Left hindlimb (tissue), 1 donor: Measurements from ENCODE around the gene PNMA6E.
A peak's percentile ranks its signal among the peaks of the same experiment; 100 is the strongest.

Experiments used
- DNase-seq: peaks from one replicate; pipeline ENCODE4 v3.0.0-alpha.2; 2018

Gene PNMA6E

DNA sequence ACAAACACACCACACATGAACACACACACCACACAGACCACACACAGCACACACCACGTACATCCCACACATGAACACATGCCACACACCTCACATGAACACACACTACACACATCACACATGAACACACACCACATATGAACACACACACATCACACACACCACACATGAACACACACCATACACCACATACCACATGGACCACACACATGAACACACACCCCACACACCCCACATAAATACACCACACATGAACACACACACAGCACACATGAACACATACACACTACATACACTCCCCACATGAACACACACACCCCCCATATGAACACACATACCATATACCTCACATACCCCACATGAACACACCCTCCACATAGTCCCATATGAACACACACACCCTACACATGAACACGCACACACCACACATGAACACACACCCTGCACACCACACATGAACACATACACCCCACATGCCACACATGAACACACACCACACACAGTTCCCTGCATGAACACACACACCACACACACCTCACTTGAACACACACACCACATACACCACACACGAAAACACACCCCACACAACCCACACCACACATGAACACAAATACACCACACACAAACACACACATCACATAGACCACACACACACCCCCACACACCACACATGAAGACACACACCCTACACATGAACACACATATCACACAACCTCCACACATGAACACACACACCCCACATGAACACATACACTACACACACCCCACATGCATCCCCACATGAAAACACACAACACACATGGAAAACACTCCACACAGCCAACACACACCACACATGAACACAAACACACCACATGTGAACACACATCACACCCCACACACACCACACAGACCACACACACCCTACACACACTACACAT, 18.3 kb downstream of the PNMA6E start:
- DNase-seq: no peak

DNA sequence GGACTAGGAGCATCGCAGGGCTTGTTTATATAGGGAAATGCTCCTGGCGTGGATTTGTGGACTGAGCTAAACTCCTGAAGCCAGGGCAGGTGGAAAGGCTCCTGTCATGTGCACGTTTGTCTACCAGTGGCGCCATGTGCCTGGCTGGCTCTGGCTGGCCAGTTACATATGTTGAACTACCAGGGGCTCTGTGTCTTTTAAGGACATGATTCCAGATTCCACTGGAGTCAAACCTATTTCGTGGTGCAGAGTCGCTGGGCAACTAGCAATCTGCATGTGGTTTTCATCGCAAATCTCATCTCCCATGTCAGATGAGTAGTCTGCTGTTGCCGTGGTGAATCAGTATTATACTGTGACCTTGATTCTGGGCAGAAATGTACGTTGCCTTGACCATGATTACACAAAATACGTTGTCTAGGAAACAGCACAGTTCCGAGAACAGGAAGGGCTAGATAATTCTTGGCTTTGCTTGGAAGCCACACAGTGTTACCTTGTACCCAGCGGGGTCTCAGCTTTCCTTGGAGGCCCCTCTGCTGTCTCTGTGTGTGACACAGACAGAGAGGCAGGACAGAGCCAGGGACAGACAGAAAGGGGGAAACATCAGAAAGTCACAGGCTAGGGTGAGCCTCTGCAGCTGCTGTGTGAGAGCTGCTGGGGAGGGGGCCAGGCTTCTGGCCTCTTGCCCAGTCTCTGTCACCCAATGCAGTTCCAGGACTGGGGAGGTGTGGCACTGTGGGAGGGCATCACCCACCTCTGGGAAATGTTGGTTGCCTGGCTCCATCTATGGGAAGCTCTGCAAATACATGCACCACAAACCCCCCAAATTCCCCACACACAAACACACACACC, 19.2 kb downstream of the PNMA6E start:
- peak; percentile 86 for DNase-seq

DNA sequence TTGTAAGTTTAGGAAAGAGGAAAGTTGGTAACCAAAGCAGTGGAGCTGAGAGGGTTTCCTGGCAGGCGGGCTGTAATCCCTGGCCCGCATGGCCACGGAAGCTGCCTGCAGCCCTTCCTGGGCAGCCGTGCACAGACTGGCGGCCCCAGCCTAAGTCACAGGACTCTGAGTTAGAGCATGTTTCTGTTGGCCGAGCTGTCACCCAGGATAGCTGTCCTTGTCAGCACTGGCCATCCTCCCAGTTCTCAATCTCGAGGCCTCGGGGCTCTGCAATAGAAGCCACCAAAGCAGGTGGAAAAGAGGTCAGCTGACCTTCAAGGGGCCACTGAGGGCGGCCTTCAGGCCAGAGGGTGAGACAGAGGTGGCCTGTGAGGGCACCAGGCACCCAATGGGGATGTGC, 20.5 kb downstream of the PNMA6E start:
- no peak for DNase-seq

DNA sequence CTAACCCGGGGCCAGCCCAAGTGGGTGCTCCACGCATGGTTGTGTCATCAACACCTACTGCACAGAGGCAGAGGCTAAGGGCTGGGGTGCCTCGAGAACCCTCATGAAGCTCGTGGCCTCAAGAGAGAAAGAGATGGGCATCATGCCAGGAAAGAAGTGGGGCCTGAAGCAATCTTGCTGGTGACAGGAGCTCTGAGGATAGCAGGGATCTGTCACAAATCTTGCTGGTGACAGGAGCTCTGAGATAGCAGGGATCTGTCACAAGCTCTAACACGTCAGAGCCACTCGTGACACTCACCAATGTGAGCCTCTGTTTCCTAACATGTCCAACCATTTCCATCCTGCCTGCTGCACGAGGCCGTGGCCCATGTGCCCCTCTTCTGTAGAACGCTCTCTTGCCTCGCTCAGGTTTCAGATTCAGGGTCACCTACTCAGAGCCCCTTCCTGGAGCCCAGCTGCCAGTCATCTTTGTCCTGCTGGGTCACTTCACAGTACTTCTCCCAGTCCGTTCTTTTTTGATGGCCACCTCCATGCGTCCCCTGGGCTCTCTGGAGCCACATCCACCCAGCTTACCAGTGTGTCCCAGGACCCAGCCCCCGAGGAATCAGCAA, 21.1 kb downstream of the PNMA6E start:
- no peak for DNase-seq

DNA sequence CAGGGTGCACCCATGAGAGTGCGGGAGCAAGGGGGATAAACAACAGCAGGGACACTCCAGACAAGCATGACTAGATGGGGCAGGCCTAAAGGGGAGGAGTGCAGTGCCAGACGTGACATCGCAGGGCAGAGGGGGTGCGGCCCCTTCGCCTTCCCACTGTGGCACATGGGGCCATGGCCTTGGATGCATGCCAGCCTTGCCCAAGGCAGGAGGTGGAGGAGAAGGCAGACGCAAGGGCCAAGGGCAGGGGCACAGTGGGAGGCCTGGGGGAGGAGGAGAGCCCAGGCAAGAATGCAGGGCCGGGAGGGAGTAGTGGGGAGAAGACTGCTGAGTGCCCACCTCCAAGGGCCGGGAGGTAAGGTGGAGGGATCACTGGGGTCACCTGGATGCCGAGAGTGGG, 21.6 kb downstream of the PNMA6E start:
- no peak for DNase-seq

DNA sequence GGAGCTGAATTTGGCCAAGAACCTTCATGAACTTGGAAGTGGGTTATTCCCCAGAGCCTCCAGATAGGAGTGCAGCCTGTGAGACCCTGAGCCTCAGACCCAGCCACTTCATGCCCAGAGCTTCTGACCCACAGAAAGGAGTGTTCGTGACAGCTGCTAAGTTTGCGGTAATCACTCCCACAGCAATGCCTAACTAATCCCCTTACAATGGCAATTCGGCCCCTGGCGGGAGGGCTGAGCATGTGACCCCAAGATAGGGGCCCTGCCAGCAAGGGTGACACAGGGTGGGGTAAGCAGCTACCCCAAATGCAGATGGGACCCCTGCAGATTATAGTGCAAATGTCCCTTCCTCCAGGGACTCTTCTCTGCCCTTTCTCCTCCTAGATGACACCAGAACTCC, 22.5 kb downstream of the PNMA6E start:
- no peak for DNase-seq

DNA sequence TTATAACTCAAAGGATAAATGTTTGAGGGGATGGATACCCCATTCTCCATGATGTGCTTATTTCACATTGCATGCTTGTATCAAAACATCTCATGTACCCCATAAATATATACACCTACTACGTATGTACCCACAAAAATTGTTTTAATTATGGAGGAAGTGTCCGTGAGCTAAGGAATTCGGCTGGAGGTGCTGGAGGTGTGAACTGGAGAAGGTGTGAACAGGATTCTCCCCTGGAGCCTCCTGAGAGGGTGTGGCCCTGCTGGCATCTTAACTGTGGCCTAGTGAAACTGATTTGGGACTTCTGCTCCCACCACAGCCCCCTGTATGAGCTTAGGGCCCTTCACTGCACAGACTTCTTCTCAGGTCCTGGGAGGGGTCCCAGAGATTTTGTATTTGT, 23.4 kb downstream of the PNMA6E start:
- DNase-seq: no peak

DNA sequence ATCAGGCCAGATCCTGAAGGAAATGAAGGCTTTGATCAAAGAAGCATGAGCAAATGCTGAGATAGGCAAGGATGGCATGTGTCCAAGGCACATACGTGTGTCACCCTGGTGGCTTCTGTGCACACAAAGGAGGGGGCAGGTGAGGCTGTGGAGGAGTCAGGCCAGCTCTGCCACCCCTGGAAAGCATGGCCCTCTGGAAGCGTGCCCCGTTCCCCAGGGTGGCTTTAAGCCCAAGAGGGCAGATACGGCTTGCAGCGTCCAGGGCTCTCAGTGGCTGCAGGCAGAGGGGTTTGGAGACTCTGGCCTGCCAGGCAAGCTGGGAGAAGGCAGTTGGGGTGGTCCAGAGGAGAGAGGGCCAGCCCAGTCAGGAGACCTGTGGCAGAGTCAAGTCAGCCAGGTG, 25.6 kb downstream of the PNMA6E start:
- DNase-seq: no peak

DNA sequence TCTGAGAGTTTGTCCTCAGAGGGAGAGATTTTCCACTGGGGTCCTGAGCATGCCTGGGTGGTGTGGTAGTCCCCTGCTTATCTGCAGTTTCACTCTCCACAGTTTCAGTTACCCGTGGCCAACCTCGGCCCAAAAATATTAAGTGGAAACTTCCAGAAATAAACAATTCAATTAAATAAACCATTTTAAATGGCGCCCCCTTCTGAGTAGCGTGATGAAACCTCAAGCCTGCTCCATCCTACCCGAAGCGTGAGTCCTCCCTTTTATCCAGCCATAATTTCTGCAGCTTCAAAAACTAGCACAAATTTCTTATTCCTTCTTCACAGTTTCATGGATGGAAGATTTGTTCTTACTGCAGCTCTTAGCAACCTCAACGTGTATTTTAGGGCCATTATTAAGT, 26.7 kb downstream of the PNMA6E start:
- DNase-seq: no peak

DNA sequence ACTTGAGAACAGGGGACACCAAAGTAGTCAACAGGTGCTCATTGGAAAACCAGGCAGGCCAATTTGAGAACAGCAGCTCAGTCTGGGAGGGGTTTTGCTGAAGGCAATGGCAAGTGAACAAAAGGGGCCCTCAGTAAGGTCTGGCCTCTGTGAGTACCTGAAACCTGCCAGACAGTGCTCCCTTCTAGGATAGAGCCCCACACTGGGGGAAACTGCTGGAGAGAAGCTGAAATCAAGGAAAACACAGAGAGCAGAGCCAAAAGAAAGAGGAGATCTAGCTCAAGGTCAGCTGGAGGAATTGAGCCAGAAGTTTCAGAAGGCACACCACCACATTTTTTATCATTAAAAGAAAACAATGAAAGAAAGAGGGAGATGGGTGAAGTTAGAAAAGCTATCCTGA, 28.2 kb downstream of the PNMA6E start:
- DNase-seq: no peak

DNA sequence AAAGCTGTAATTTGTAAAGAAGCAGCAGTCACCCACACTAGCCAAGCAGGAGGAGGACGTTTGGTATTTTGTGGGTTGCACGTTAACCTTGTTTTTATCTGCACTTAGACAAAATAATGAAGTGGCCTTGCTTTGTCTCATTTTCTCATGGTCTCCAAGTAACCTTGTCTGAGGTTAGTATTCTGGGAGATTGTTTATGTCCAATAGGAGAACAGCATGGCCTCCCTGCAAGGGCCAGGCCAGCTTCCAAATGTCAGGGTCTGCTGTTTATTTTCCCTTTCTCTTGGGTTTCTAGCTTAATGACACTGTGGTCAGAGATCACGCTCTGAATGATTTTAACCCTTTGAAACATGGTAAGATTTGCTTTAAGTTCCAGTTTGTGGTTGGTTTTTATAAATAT, 29.9 kb downstream of the PNMA6E start:
- no peak for DNase-seq

DNA sequence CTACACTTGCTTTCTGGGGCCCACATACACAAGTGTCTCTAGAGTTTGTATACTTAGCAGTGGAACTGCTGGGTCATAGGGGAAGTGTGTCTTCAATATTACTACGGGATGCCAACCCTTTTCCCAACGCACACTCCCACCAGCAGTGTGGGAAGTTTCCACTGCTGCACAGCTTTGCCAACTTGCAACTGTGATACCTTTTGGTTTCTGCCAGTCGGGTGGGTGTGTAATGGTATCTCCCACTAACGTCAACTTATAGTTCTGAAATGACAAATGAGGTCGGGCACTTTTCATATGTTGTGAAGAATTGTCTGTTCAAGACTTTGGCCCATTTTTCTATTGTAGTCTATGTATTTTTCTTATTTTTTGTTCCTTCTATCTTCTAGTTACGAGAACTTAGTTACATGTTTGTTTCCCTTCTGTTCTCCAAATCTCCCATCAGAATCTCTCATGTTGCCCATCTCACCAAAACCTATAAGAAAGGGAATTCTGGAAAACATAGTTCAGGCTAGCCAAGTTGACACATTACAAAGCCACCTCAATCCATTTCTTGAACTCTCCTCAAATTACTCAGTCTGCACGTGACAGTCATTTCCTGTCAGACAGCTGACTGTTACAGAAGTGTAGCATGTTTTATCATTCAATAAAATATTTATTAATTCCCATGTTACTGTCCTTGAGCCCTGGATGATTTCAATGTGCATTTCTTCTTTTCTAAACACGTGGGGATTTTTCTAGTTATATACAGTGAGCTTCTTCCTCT, 30.7 kb downstream of the PNMA6E start:
- DNase-seq: no peak

DNA sequence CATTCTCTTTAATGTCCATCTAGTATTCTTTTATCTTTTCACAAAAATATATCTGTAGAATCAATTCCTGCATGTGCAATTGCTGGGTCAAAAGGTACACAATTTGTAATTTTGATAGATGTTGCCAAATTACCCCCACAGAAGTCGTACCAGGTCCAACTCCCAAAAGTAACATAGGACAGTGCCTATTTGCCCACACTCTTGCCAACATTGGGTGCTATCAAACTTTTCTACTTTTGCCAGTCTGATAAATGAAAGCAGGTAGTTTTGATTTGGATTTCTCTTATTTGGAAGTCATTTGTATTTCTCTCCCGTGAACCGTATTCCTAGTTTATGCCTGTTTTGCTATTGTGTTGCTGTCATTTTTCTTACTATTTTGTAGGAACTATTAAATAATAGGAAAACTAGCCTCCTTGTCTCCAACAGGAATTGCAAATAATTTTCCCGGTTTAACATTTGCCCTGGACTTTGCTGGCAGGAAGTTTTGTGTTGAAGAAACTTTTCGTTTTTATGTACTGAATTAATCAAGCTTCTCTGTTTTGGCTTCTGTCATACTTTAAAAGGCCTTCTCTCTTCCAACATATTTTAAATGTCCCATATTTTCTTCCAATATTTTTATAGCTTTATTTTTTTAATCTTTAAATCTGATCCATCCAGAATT, 34.1 kb downstream of the PNMA6E start:
- no peak for DNase-seq

DNA sequence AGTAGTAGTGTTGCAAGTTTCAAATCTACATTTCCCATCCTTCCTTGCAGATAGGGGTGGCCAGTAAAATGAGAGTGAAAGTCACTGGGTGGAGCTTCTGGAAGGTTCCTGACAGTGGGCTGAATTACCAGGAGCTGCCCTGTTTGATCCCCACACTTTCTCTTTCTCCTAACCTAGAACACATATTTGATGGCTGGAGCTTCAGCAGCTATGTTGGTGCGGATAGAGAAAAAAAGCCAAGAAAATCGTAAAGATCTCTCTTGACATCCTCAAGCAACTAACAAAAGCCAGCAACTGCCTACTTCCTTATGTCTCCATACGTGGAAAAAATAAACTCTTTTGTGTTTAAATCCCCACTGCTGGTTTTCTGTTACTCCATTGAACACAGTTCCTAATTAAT, 35.0 kb downstream of the PNMA6E start:
- no peak for DNase-seq

DNA sequence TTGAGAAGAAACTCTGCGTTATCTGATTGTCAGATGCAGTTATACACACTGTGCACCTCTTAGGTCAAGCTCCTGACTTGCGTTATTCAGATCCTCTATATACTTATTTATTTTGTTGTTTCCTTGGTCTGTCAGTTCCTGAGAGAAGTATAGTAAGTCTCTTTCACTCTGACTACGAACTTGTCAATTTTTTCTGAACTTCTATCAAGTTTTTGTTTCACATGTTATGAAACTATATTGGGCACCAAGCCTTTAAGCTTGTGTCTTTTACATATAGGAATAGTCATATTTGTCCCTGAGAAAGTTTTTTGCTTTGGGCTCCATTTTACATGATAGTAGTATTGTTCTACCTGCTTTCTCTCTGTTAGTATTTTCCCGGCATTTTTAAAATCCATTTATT, 35.5 kb downstream of the PNMA6E start:
- no peak for DNase-seq

DNA sequence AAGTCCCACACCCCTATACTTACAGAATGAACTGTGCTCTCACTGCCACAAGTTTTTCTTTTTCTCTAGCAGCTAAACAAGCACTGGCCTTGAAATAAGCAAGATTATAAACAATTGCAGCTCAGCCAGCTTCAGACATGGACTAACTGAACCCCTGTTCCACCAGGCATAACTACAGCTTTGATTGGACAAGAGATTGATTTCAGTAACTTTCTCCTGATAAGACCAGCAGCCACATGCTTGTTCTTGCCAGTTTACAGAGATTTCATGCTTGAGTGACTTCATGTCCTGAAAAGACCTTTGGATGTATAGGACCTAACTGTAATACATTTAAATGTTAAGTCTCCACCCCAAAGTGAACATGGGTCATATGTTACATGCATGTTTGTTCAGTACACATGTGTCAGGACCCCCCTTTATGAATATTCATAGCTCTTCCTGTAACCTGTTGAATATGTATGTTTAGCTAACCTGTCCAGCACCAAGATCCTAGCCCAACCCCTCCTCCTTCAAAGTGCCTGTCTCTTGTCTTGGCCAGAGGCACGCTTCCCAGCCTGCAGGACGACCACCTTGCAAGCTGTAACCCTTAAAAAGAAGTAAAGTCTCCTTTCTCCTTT, 39.3 kb downstream of the PNMA6E start:
- no peak for DNase-seq

DNA sequence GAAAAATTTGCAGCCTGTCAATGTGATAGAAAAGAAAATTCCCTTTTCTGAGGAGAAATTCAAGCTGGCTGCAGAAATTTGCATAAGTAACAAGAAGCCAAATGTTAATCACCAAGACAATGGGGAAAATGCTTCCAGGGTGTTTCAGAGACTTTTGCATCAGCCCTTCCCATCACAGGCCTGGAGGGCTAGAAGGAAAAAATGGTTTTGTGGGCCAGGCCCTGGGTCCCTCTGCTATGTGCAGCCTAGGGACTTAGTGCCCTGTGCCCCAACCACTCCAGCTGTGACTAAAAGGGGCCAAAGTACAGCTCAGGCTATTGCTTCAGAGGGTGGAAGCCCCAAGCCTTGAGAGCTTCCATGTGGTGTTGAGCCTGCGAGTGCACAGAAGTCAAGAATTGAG, 43.3 kb downstream of the PNMA6E start:
- DNase-seq: no peak

DNA sequence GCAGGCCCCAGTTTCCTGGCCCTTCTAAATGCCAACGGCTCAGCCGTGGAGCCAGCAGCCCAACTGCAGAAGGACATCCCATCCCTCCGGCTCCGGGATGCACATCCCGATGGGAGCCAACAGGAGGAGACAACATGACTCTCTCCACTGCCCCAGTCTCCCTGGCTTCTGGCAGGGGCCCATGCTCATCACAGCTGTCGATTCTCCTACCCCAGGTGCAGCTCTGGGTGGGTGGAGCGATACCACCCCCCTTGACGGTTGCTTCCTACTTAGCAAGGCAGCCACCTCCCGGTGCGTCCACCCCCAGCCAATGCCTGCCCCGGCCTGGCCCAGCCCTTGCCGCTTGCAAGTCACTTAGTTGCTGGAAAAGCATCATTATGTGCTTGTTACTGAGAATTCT, 47.7 kb downstream of the PNMA6E start:
- DNase-seq: no peak

DNA sequence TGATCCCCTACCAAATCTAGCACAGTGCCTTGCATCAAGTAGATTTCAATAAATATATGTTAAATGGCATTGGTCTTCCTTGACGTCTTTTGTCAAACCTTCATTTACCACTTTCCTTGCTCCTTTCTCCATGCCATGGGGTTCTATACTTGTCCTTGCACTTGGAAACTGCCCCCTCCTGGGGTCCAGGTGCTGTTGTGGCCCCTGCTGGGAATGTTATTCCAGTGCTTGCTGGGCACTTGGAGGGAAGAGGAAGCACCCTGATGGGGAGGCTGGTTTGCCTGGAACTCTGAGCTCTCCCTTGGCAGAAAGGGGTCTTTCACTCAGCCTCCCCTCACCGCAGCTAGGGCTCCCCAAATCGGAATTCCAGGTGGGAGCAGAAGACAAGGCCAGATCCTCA, 48.3 kb downstream of the PNMA6E start:
- DNase-seq: no peak

DNA sequence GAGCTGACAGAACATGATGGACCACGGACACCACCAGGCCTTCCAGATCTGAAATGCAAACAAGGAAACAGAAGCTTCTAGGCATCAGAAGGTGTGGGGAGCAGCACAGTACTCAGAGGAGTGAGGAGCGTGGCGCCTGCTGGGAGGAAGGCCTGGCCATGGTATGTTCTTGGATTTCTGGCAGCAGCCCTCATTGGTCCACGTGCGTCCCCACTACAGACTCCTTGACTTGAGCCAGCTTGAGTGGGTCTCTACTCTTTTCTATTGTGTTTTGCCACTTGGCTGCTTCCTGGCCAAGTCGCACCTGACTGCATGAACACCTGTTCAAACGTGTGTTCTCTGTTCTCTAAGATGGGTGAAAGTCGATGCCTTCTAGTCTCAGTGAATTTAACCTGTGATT, 49.2 kb downstream of the PNMA6E start:
- no peak for DNase-seq

DNA sequence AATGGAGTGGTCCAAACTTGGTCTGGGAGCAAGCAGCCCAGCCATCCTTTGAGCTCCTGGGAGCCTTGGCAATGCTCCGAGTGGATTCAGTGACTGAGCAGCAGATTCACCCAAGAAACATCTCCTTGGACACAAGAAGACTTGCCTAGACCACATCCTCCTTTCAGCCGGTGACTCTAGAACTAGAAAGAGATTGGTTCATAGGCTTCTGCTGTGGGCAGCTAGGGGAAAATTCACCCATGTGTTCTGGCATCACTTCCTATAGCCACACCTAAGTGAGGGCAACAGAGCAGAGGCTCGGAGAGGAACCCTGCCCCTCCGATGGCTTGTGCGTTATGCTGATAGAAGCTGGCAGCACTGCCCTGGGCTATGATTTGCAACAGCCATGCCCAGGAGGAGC, 51.2 kb downstream of the PNMA6E start:
- no peak for DNase-seq

DNA sequence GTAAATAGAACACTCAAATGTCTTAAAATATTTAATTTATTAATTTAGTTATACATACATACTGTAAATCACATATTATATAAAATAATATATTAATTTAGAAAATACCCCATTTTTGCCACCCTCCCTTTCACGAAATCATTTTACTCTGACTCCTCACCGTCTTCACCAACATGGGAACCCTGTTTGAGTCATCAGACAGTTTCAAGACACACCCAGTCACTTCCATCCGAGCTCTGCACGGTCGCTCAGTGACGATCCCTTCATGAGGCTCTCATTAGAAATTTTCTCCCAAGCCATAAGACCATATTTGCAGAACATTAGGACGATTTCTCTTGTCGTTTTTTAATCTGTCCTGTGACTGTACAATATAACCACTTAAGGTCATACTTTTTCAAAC, 52.7 kb downstream of the PNMA6E start:
- DNase-seq: no peak
